ENCODE measurements around the gene KRTAP19-4. TPM values are rescaled to one million over a fixed set of nuclear protein-coding genes. Genes with fewer than 3 reads are reported as not detected.
"Not testable (repeated sequence)": the region's sequence is repeated elsewhere in the genome, so short reads cannot be mapped to it uniquely, and the experiment has no call there.

Gene KRTAP19-4
- not detected for polyA plus RNA-seq (2013, experiment 1 of 2)
- polyA plus RNA-seq (2013, experiment 2 of 2), result not detected

GRCh38 chr21:30497065-30497464 lies at the start of gene KRTAP19-4:
Gene KRTAP19-4, minus strand, starts transcription at chr21:30497165. Its CDS starts 55 bp downstream, at chr21:30497110.
- no peak within 1 kb of the TSS for H3K18ac ChIP-seq (ENCODE audit: low read length)
- H3K4ac ChIP-seq (ENCODE audit: low read depth, low read length), result no peak within 1 kb of the TSS
- H3K4me3 ChIP-seq (ENCODE audit: low read length), result no peak within 1 kb of the TSS
- no peaks in the 10 kb centered on the region for H3K27me3 ChIP-seq (ENCODE audit: insufficient read depth, low read length, poor library complexity)
- H3K9ac ChIP-seq (ENCODE audit: low read length), result no peak within 1 kb of the TSS
- no peak for DNase-seq
- no peak within 1 kb of the TSS for H2AK5ac ChIP-seq (ENCODE audit: low read length)
- H2BK120ac ChIP-seq (ENCODE audit: low read depth, low read length), result no peak within 1 kb of the TSS
- H2BK5ac ChIP-seq (ENCODE audit: low read length), result no peak within 1 kb of the TSS
- no peak within 1 kb of the TSS for H3K4me2 ChIP-seq (ENCODE audit: low read length)
- no peak within 1 kb of the TSS for H3K56ac ChIP-seq (ENCODE audit: low read length)
- no peak within 1 kb of the TSS for H4K5ac ChIP-seq (ENCODE audit: low read length)
- no peaks in the 10 kb centered on the region for H3K4me1 ChIP-seq (ENCODE audit: control insufficient read depth, low read depth, low read length)
- H3K79me2 ChIP-seq (ENCODE audit: control insufficient read depth, insufficient read depth, low read length), result no peaks in the 10 kb centered on the region
- WGBS (ENCODE audit: extremely low coverage, insufficient coverage, low lambda C conversion rate), result no CpG with 5 or more reads among the region's 4 CpGs
- H3K79me1 ChIP-seq (ENCODE audit: low read length), result no peaks in the 10 kb centered on the region
- H3K27ac ChIP-seq (ENCODE audit: low read depth, low read length), result no peak within 1 kb of the TSS
- no peak within 1 kb of the TSS for H2BK15ac ChIP-seq (replicated peaks; ENCODE audit: low read depth)
- H4K8ac ChIP-seq (ENCODE audit: low read depth, low read length), result no peak within 1 kb of the TSS
- H3K23ac ChIP-seq (ENCODE audit: low read length), result no peak within 1 kb of the TSS
- no peaks in the 10 kb centered on the region for H3K36me3 ChIP-seq (ENCODE audit: control insufficient read depth, insufficient read depth, low read length)

GRCh38 chr21:30541764-30542163 lies 44.8 kb upstream of the KRTAP19-4 start, which contains the start of gene KRTAP19-6:
Gene KRTAP19-6, minus strand, starts transcription at chr21:30541864. Its CDS starts 31 bp downstream, at chr21:30541833.
- Histone ChIP-seq H3K27me3 (ENCODE audit: insufficient read depth, low read length, poor library complexity) (no peaks in the 10 kb centered on the region), H2AK5ac (ENCODE audit: low read length) (no peak within 1 kb of the TSS), H4K8ac (ENCODE audit: low read depth, low read length) (no peak within 1 kb of the TSS), H3K23ac (ENCODE audit: low read length) (no peak within 1 kb of the TSS), H3K4me3 (ENCODE audit: low read length) (no peak within 1 kb of the TSS), H3K27ac (ENCODE audit: low read depth, low read length) (no peak within 1 kb of the TSS), H2BK15ac (replicated peaks; ENCODE audit: low read depth) (no peak within 1 kb of the TSS), H2BK120ac (ENCODE audit: low read depth, low read length) (no peak within 1 kb of the TSS), H3K36me3 (ENCODE audit: control insufficient read depth, insufficient read depth, low read length) (no peaks in the 10 kb centered on the region), H3K4me1 (ENCODE audit: control insufficient read depth, low read depth, low read length) (no peaks in the 10 kb centered on the region), H4K5ac (ENCODE audit: low read length) (no peak within 1 kb of the TSS), H3K56ac (ENCODE audit: low read length) (no peak within 1 kb of the TSS), H2BK5ac (ENCODE audit: low read length) (no peak within 1 kb of the TSS), H3K79me1 (ENCODE audit: low read length) (no peaks in the 10 kb centered on the region), H3K4ac (ENCODE audit: low read depth, low read length) (no peak within 1 kb of the TSS), H3K79me2 (ENCODE audit: control insufficient read depth, insufficient read depth, low read length) (no peaks in the 10 kb centered on the region), H3K9ac (ENCODE audit: low read length) (no peak within 1 kb of the TSS), H3K18ac (ENCODE audit: low read length) (no peak within 1 kb of the TSS), H3K4me2 (ENCODE audit: low read length) (no peak within 1 kb of the TSS)
- DNase-seq, result no peak
- WGBS (ENCODE audit: extremely low coverage, insufficient coverage, low lambda C conversion rate), result no CpG with 5 or more reads among the region's 1 CpG

GRCh38 chr21:30518876-30519275 lies 21.9 kb upstream of the KRTAP19-4 start:
- H3K4me2 ChIP-seq (ENCODE audit: low read length), result no peak overlapping the region
- no peak overlapping the region for H3K4ac ChIP-seq (ENCODE audit: low read depth, low read length)
- no peak overlapping the region for H3K9ac ChIP-seq (ENCODE audit: low read length)
- no peak for DNase-seq
- H3K23ac ChIP-seq (ENCODE audit: low read length), result no peak overlapping the region
- no peaks in the 10 kb centered on the region for H3K27me3 ChIP-seq (ENCODE audit: insufficient read depth, low read length, poor library complexity)
- no peak overlapping the region for H3K27ac ChIP-seq (ENCODE audit: low read depth, low read length)
- no peak overlapping the region for H2BK5ac ChIP-seq (ENCODE audit: low read length)
- H3K4me3 ChIP-seq (ENCODE audit: low read length), result no peak overlapping the region
- H2BK120ac ChIP-seq (ENCODE audit: low read depth, low read length), result no peak overlapping the region
- no peak overlapping the region for H3K18ac ChIP-seq (ENCODE audit: low read length)
- no peak overlapping the region for H2AK5ac ChIP-seq (ENCODE audit: low read length)
- no peak overlapping the region for H4K8ac ChIP-seq (ENCODE audit: low read depth, low read length)
- H4K5ac ChIP-seq (ENCODE audit: low read length), result no peak overlapping the region
- H3K36me3 ChIP-seq (ENCODE audit: control insufficient read depth, insufficient read depth, low read length), result no peaks in the 10 kb centered on the region
- no peaks in the 10 kb centered on the region for H3K4me1 ChIP-seq (ENCODE audit: control insufficient read depth, low read depth, low read length)
- H2BK15ac ChIP-seq (replicated peaks; ENCODE audit: low read depth), result no peak overlapping the region
- no CpG with 5 or more reads among the region's 1 CpG for WGBS (ENCODE audit: extremely low coverage, insufficient coverage, low lambda C conversion rate)
- no peak overlapping the region for H3K56ac ChIP-seq (ENCODE audit: low read length)
- H3K79me2 ChIP-seq (ENCODE audit: control insufficient read depth, insufficient read depth, low read length), result no peaks in the 10 kb centered on the region
- H3K79me1 ChIP-seq (ENCODE audit: low read length), result no peaks in the 10 kb centered on the region

- no peak overlapping the region for H3K23ac ChIP-seq (ENCODE audit: low read length)
- H3K36me3 ChIP-seq (ENCODE audit: control insufficient read depth, insufficient read depth, low read length), result no peaks in the 10 kb centered on the region
- no peak overlapping the region for H3K18ac ChIP-seq (ENCODE audit: low read length)
- no peak overlapping the region for H2BK15ac ChIP-seq (replicated peaks; ENCODE audit: low read depth)
- no peak overlapping the region for H2BK5ac ChIP-seq (ENCODE audit: low read length)
- H4K5ac ChIP-seq (ENCODE audit: low read length), result no peak overlapping the region
- no peaks in the 10 kb centered on the region for H3K79me1 ChIP-seq (ENCODE audit: low read length)
- H4K8ac ChIP-seq (ENCODE audit: low read depth, low read length), result no peak overlapping the region
- H3K27me3 ChIP-seq (ENCODE audit: insufficient read depth, low read length, poor library complexity), result no peaks in the 10 kb centered on the region
- WGBS (ENCODE audit: extremely low coverage, insufficient coverage, low lambda C conversion rate), result no CpG with 5 or more reads among the region's 1 CpG
- H3K4me2 ChIP-seq (ENCODE audit: low read length), result no peak overlapping the region
- H3K27ac ChIP-seq (ENCODE audit: low read depth, low read length), result no peak overlapping the region
- no peaks in the 10 kb centered on the region for H3K79me2 ChIP-seq (ENCODE audit: control insufficient read depth, insufficient read depth, low read length)
- no peak overlapping the region for H3K4ac ChIP-seq (ENCODE audit: low read depth, low read length)
- H2AK5ac ChIP-seq (ENCODE audit: low read length), result no peak overlapping the region
- no peak overlapping the region for H2BK120ac ChIP-seq (ENCODE audit: low read depth, low read length)
- H3K9ac ChIP-seq (ENCODE audit: low read length), result no peak overlapping the region
- H3K4me3 ChIP-seq (ENCODE audit: low read length), result no peak overlapping the region
- H3K4me1 ChIP-seq (ENCODE audit: control insufficient read depth, low read depth, low read length), result no peaks in the 10 kb centered on the region
- H3K56ac ChIP-seq (ENCODE audit: low read length), result no peak overlapping the region
- no peak for DNase-seq
These were observed 18.7 kb upstream of the KRTAP19-4 start for GRCh38 chr21:30515681-30516080.

- peak; percentile 38 for DNase-seq
- H3K56ac ChIP-seq (ENCODE audit: low read length), result not testable (repeated sequence)
- WGBS (ENCODE audit: extremely low coverage, insufficient coverage, low lambda C conversion rate), result no CpG with 5 or more reads among the region's 4 CpGs
These were observed 8.7 kb upstream of the KRTAP19-4 start for GRCh38 chr21:30505621-30506205.

GRCh38 chr21:30502041-30502440 lies 5.1 kb upstream of the KRTAP19-4 start, which contains the start of gene KRTAP19-5:
Gene KRTAP19-5, minus strand, starts transcription at chr21:30502141. Its CDS starts 51 bp downstream, at chr21:30502090.
- Histone ChIP-seq H3K4me1 (ENCODE audit: control insufficient read depth, low read depth, low read length) (no peaks in the 10 kb centered on the region), H4K8ac (ENCODE audit: low read depth, low read length) (no peak within 1 kb of the TSS), H4K5ac (ENCODE audit: low read length) (no peak within 1 kb of the TSS), H3K9ac (ENCODE audit: low read length) (no peak within 1 kb of the TSS), H2BK120ac (ENCODE audit: low read depth, low read length) (no peak within 1 kb of the TSS), H3K56ac (ENCODE audit: low read length) (no peak within 1 kb of the TSS), H3K4me2 (ENCODE audit: low read length) (no peak within 1 kb of the TSS), H2BK5ac (ENCODE audit: low read length) (no peak within 1 kb of the TSS), H2BK15ac (replicated peaks; ENCODE audit: low read depth) (no peak within 1 kb of the TSS), H3K4ac (ENCODE audit: low read depth, low read length) (no peak within 1 kb of the TSS), H3K27ac (ENCODE audit: low read depth, low read length) (no peak within 1 kb of the TSS), H3K4me3 (ENCODE audit: low read length) (no peak within 1 kb of the TSS), H3K27me3 (ENCODE audit: insufficient read depth, low read length, poor library complexity) (no peaks in the 10 kb centered on the region), H2AK5ac (ENCODE audit: low read length) (no peak within 1 kb of the TSS), H3K79me2 (ENCODE audit: control insufficient read depth, insufficient read depth, low read length) (no peaks in the 10 kb centered on the region), H3K79me1 (ENCODE audit: low read length) (no peaks in the 10 kb centered on the region), H3K18ac (ENCODE audit: low read length) (no peak within 1 kb of the TSS), H3K23ac (ENCODE audit: low read length) (no peak within 1 kb of the TSS), H3K36me3 (ENCODE audit: control insufficient read depth, insufficient read depth, low read length) (no peaks in the 10 kb centered on the region)
- no peak for DNase-seq
- no CpG with 5 or more reads among the region's 6 CpGs for WGBS (ENCODE audit: extremely low coverage, insufficient coverage, low lambda C conversion rate)

More at GRCh38 chr21:30505621-30506205, 8.7 kb upstream of the KRTAP19-4 start:
- H3K9ac ChIP-seq (ENCODE audit: low read length); H2BK120ac ChIP-seq (ENCODE audit: low read depth, low read length); H3K23ac ChIP-seq (ENCODE audit: low read length); H3K4me1 ChIP-seq (ENCODE audit: control insufficient read depth, low read depth, low read length); H2AK5ac ChIP-seq (ENCODE audit: low read length); H2BK15ac ChIP-seq (replicated peaks; ENCODE audit: low read depth); H3K27ac ChIP-seq (ENCODE audit: low read depth, low read length); H2BK5ac ChIP-seq (ENCODE audit: low read length); H3K79me1 ChIP-seq (ENCODE audit: low read length); H3K4ac ChIP-seq (ENCODE audit: low read depth, low read length); H3K18ac ChIP-seq (ENCODE audit: low read length); H3K27me3 ChIP-seq (ENCODE audit: insufficient read depth, low read length, poor library complexity); H4K5ac ChIP-seq (ENCODE audit: low read length); H3K79me2 ChIP-seq (ENCODE audit: control insufficient read depth, insufficient read depth, low read length); H3K4me2 ChIP-seq (ENCODE audit: low read length); H3K36me3 ChIP-seq (ENCODE audit: control insufficient read depth, insufficient read depth, low read length); H4K8ac ChIP-seq (ENCODE audit: low read depth, low read length); H3K4me3 ChIP-seq (ENCODE audit: low read length): not testable (repeated sequence)

Data from mesendoderm (in vitro differentiated cells).